ENCODE data around the gene GPC5. TPM values are rescaled to one million over a fixed set of nuclear protein-coding genes. Genes with fewer than 3 reads are reported as not detected.

The GPC5 gene
- total and polyA plus RNA-seq, 2 of the 13 experiments (the other 11 are each of a cell fraction or from before 2014, with no cell fraction given) = 0.02 to 0.07 TPM

- BruUV-seq (replicated peaks) = no TSS peak
- Histone ChIP-seq H3K9ac (ENCODE audit: insufficient read depth, low read depth, low read length) (no peak overlapping the region), H3K9me3 (ENCODE audit: low read length) (no peaks in the 10 kb centered on the region; the same call in 1 of the 2 replicates), H3K79me2 (ENCODE audit: insufficient read depth, low read length) (no peaks in the 10 kb centered on the region), H3K27me3 (ENCODE audit: control insufficient read depth in 1 of 2, insufficient read depth in 2 of 2, low read length in 2 of 2) (peaks cover 0 to 14% of the 10 kb centered on the region in 2 experiments; a peak in 2 of 5 replicates), H3K4me2 (ENCODE audit: low read depth, low read length) (no peak overlapping the region), H3K4me3 (replicated peaks in 1 of 3; ENCODE audit: insufficient read depth in 1 of 3, low read depth in 2 of 3, low read length in 3 of 3) (no peak overlapping the region), H4K20me1 (ENCODE audit: insufficient read depth, low read length) (no peaks in the 10 kb centered on the region), H3K27ac (ENCODE audit: extremely low read length, insufficient read depth, low read length) (no peak overlapping the region), H3K4me1 (ENCODE audit: insufficient read depth, low read length) (no peaks in the 10 kb centered on the region), H3K36me3 (replicated peaks in 1 of 2; ENCODE audit: control insufficient read depth in 1 of 2, insufficient read depth in 2 of 2, low read length in 2 of 2) (no peaks in the 10 kb centered on the region), H2AFZ (ENCODE audit: low read length) (no peak overlapping the region)
- POLR2A ChIA-PET = no interaction called here
- CTCF ChIA-PET (ENCODE audit: low intra/inter-chr PET ratio, low total read pairs) = no interaction called here
- no peak for TF ChIP-seq PAX8 (CRISPR knock-in tag; IDR thresholded peaks at IDR 0.05; ENCODE audit: borderline replicate concordance)
- TF ChIP-seq RORA (CRISPR knock-in tag; IDR thresholded peaks at IDR 0.05) = no peak
- no peak for TF ChIP-seq KAT7 (CRISPR knock-in tag; IDR thresholded peaks at IDR 0.05; ENCODE audit: borderline replicate concordance)
- no peak for TF ChIP-seq ZMYM4 (CRISPR knock-in tag; IDR thresholded peaks at IDR 0.05)
- TF ChIP-seq BORCS8-MEF2B (CRISPR knock-in tag; IDR thresholded peaks at IDR 0.05) = no peak
- TF ChIP-seq ISL2 (CRISPR knock-in tag; IDR thresholded peaks at IDR 0.05) = no peak
- TF ChIP-seq ZNF75D (CRISPR knock-in tag; IDR thresholded peaks at IDR 0.05; ENCODE audit: borderline replicate concordance) = no peak
- TF ChIP-seq MLX (CRISPR knock-in tag; IDR thresholded peaks at IDR 0.05) = no peak
- FAIRE-seq = no peak
- DNase-seq (ENCODE audit: low spot score) = no peak
- intact Hi-C loops (cut with micrococcal nuclease; ENCODE audit: unreplicated experiment) (no loop called here), in situ Hi-C loops (cut with HindIII; ENCODE audit: extremely low pct_ligation_motif_present, low pct_unique_long_range_greater_than_20kb) (no loop called here)
- WGBS (ENCODE audit: low lambda C conversion rate) = 15% methylated on average over 6 of the region's 6 CpGs
- no peak for ATAC-seq
These were observed 6.8 kb downstream of the GPC5 start for GRCh38 chr13:91405240-91405639.

- no peaks in the 10 kb centered on the region; the same call in 1 of the 2 replicates for H3K9me3 ChIP-seq (ENCODE audit: low read length)
- H3K4me3 ChIP-seq (replicated peaks in 1 of 3; ENCODE audit: insufficient read depth in 1 of 3, low read depth in 2 of 3, low read length in 3 of 3) = no peak overlapping the region
- ChIA-PET CTCF (ENCODE audit: low intra/inter-chr PET ratio, low total read pairs) (interaction anchor here (1.1 to 1.4 kb wide), 4 partner anchors 25 to 273 kb away, joined by 3 to 9 read pairs (median 6); no protein-coding TSS in a partner anchor), POLR2A (no interaction called here)
- H3K36me3 ChIP-seq (replicated peaks in 1 of 2; ENCODE audit: control insufficient read depth in 1 of 2, insufficient read depth in 2 of 2, low read length in 2 of 2) = no peaks in the 10 kb centered on the region
- WGBS (ENCODE audit: low lambda C conversion rate) = 4% methylated on average over 5 of the region's 5 CpGs
- in situ Hi-C loops (cut with HindIII; ENCODE audit: extremely low pct_ligation_motif_present, low pct_unique_long_range_greater_than_20kb) = no loop called here
- H3K27me3 ChIP-seq (ENCODE audit: control insufficient read depth in 1 of 2, insufficient read depth in 2 of 2, low read length in 2 of 2) = peaks cover 0 to 8% of the 10 kb centered on the region in 2 experiments; a peak in 2 of 5 replicates
- no peaks in the 10 kb centered on the region for H4K20me1 ChIP-seq (ENCODE audit: insufficient read depth, low read length)
- H3K27ac ChIP-seq (ENCODE audit: extremely low read length, insufficient read depth, low read length) = no peak overlapping the region
- H3K4me1 ChIP-seq (ENCODE audit: insufficient read depth, low read length) = no peaks in the 10 kb centered on the region
- no TSS peak for BruUV-seq (replicated peaks)
- no peak for FAIRE-seq
- no peak overlapping the region for H2AFZ ChIP-seq (ENCODE audit: low read length)
- ATAC-seq = peak; percentile 94
- no peaks in the 10 kb centered on the region for H3K79me2 ChIP-seq (ENCODE audit: insufficient read depth, low read length)
- no peak overlapping the region for H3K9ac ChIP-seq (ENCODE audit: insufficient read depth, low read depth, low read length)
- peak; percentile 79 for DNase-seq (ENCODE audit: low spot score)
- intact Hi-C loops (cut with micrococcal nuclease; ENCODE audit: unreplicated experiment) = loop anchor here (1.0 to 2.0 kb wide), 4 partner anchors 31 to 272 kb away; no protein-coding TSS in a partner anchor
- no peak overlapping the region for H3K4me2 ChIP-seq (ENCODE audit: low read depth, low read length)
- TF ChIP-seq MIXL1 (CRISPR knock-in tag; IDR thresholded peaks at IDR 0.05) (0 out of 2 replicates have a peak, but pooled peaks have one; percentile 50), ZNF136 (CRISPR knock-in tag; IDR thresholded peaks at IDR 0.05; ENCODE audit: low read depth) (no peak), ZNF530 (CRISPR knock-in tag; IDR thresholded peaks at IDR 0.05; ENCODE audit: low read depth) (no peak), SIX1 (CRISPR knock-in tag; IDR thresholded peaks at IDR 0.05; ENCODE audit: borderline replicate concordance) (no peak), EHMT2 (IDR thresholded peaks at IDR 0.05; ENCODE audit: borderline replicate concordance, low read depth, low read length) (no peak), ZNF614 (CRISPR knock-in tag; IDR thresholded peaks at IDR 0.05; ENCODE audit: borderline replicate concordance) (no peak), FOXA1 (IDR thresholded peaks at IDR 0.05) (no peak), FOXA1 (CRISPR knock-in tag; IDR thresholded peaks at IDR 0.05) (no peak), MED13 (CRISPR knock-in tag; IDR thresholded peaks at IDR 0.05) (no peak), ZNF597 (CRISPR knock-in tag; IDR thresholded peaks at IDR 0.05) (no peak), SMC3 (IDR thresholded peaks at IDR 0.05; ENCODE audit: low read length) (peak; percentile 75), HNF4A (CRISPR knock-in tag; IDR thresholded peaks at IDR 0.05) (peak; percentile 27; the same call in 1 of the 2 replicates), SRF (IDR thresholded peaks at IDR 0.05; ENCODE audit: low read depth, low read length) (peak; percentile 59; the same call in 1 of the 2 replicates), STAG1 (CRISPR knock-in tag; IDR thresholded peaks at IDR 0.05) (peak; percentile 78)
These were observed 8.2 kb downstream of the GPC5 start for GRCh38 chr13:91406619-91407018.

All from HepG2 (cell line).